Measurements from ENCODE around the gene STK4.
A peak's percentile ranks its signal among the peaks of the same experiment; 100 is the strongest.

STK4 gene

GRCh38 chr20:44970243-44970757 is 4.0 kb downstream of the STK4 start:
- H3K4me3 ChIP-seq (ENCODE audit: low read depth, low read length), result peak overlapping the region; percentile 25
- no peak for DNase-seq (ENCODE audit: low read depth)
- no peak for TF ChIP-seq MYC (IDR thresholded peaks at IDR 0.05; ENCODE audit: low read depth, low read length)
- TF ChIP-seq POLR2A (IDR thresholded peaks at IDR 0.05; ENCODE audit: extremely low read depth, insufficient read length), result no peak
- TF ChIP-seq, protein P1, sequence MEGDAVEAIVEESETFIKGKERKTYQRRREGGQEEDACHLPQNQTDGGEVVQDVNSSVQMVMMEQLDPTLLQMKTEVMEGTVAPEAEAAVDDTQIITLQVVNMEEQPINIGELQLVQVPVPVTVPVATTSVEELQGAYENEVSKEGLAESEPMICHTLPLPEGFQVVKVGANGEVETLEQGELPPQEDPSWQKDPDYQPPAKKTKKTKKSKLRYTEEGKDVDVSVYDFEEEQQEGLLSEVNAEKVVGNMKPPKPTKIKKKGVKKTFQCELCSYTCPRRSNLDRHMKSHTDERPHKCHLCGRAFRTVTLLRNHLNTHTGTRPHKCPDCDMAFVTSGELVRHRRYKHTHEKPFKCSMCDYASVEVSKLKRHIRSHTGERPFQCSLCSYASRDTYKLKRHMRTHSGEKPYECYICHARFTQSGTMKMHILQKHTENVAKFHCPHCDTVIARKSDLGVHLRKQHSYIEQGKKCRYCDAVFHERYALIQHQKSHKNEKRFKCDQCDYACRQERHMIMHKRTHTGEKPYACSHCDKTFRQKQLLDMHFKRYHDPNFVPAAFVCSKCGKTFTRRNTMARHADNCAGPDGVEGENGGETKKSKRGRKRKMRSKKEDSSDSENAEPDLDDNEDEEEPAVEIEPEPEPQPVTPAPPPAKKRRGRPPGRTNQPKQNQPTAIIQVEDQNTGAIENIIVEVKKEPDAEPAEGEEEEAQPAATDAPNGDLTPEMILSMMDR (IDR thresholded peaks at IDR 0.05; ENCODE audit: low read depth, low read length), result no peak
- no peak for TF ChIP-seq MAX (IDR thresholded peaks at IDR 0.05; ENCODE audit: low read depth, low read length)

DNA sequence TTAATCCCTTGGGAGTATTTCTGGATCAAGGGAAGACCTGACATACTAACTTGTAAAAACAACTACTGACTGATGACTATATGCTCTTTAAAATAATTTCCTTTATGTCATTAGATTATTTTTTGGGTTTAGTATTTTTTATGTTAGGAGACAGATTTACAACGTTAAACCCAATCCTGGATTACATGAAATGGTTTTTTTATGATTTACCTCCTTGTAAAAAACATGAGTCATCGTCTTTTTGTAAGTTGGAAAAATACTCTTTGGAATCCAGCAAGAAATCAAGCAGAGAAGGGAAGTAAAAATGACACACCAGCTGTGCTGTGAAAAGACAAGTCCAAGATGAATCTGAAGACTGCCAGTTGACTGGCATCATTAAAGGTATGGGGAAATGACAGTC is 6.7 kb downstream of the STK4 start:
- DNase-seq (ENCODE audit: low read depth), result no peak
- H3K4me3 ChIP-seq (ENCODE audit: low read depth, low read length), result no peak overlapping the region
- TF ChIP-seq POLR2A (IDR thresholded peaks at IDR 0.05; ENCODE audit: extremely low read depth, insufficient read length) (no peak), MAX (IDR thresholded peaks at IDR 0.05; ENCODE audit: low read depth, low read length) (no peak), MYC (IDR thresholded peaks at IDR 0.05; ENCODE audit: low read depth, low read length) (no peak)
- TF ChIP-seq, protein P1 (IDR thresholded peaks at IDR 0.05; ENCODE audit: low read depth, low read length), result no peak

DNA sequence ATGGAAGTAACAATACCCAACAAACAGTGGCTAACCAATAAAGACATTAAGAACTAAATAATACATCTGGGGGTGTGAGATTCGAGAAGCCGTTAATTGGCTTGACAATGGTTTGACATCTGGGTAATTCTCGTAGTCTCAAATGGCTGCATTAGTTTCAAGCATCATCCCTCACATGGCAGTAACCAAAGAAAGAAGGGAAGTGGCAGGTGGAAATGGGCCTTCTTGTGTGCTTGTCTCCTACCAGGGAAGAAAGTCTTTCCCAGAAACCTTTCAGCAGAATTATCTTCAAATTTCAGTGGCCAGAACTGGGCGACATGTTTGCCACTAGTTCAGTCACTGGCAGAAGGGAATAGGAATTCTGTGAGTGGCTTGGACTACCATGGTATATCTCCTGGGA is 10.4 kb downstream of the STK4 start:
- no peak for DNase-seq (ENCODE audit: low read depth)
- H3K4me3 ChIP-seq (ENCODE audit: low read depth, low read length), result no peak overlapping the region
- no peak for TF ChIP-seq MYC (IDR thresholded peaks at IDR 0.05; ENCODE audit: low read depth, low read length)
- no peak for TF ChIP-seq POLR2A (IDR thresholded peaks at IDR 0.05; ENCODE audit: extremely low read depth, insufficient read length)
- no peak for TF ChIP-seq MAX (IDR thresholded peaks at IDR 0.05; ENCODE audit: low read depth, low read length)
- TF ChIP-seq, protein P1 (IDR thresholded peaks at IDR 0.05; ENCODE audit: low read depth, low read length), result no peak

DNA sequence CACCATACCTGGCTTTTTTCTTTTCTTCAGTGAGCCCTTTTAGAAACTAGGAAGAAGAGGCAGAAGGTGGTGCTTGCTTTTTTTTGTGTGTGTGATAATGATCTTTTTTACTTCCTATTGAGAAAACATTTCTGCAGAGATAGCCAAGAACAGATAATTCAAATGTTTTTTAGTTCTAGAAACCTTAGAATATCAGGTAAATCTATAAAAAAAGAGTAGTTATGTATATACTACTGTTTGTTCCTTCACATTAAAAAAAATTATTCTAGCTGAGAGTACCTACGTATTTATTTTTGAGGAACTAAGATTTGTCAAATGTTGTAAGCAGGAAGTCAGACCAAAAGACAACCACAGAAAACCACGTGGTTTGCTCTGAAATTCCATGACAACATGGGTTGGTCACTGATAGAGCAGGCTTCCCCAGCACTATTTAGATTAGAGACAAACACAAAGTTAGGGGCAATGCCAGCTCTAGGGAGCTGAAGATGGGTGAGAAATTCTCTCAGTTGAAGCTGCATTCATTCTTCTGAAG is 12.8 kb downstream of the STK4 start:
- DNase-seq (ENCODE audit: low read depth), result peak; percentile 92
- TF ChIP-seq MAX (IDR thresholded peaks at IDR 0.05; ENCODE audit: low read depth, low read length) (peak; percentile 100), MYC (IDR thresholded peaks at IDR 0.05; ENCODE audit: low read depth, low read length) (peak; percentile 93), POLR2A (IDR thresholded peaks at IDR 0.05; ENCODE audit: extremely low read depth, insufficient read length) (no peak)
- TF ChIP-seq, protein P1 (IDR thresholded peaks at IDR 0.05; ENCODE audit: low read depth, low read length), result no peak
- H3K4me3 ChIP-seq (ENCODE audit: low read depth, low read length), result peak overlapping the region; percentile 27

GRCh38 chr20:44981736-44982406 is 15.6 kb downstream of the STK4 start:
- no peak overlapping the region for H3K4me3 ChIP-seq (ENCODE audit: low read depth, low read length)
- no peak for TF ChIP-seq MAX (IDR thresholded peaks at IDR 0.05; ENCODE audit: low read depth, low read length)
- no peak for TF ChIP-seq MYC (IDR thresholded peaks at IDR 0.05; ENCODE audit: low read depth, low read length)
- TF ChIP-seq POLR2A (IDR thresholded peaks at IDR 0.05; ENCODE audit: extremely low read depth, insufficient read length), result no peak
- TF ChIP-seq, protein P1 (IDR thresholded peaks at IDR 0.05; ENCODE audit: low read depth, low read length), result no peak
- no peak for DNase-seq (ENCODE audit: low read depth)

All from NB4 (cell line).